CD14-positive monocyte (primary cell): ENCODE results near the gene SNX25. TPM values are rescaled to one million over a fixed set of nuclear protein-coding genes. Genes with fewer than 3 reads are reported as not detected.
"Not testable (repeated sequence)": the region's sequence is repeated elsewhere in the genome, so short reads cannot be mapped to it uniquely, and the experiment has no call there.

ENCODE experiments used
- DNase-seq, 3 donors: peaks; one replicate each; pipeline ENCODE4 v3.0.0-alpha.2; 2011 to 2022
- H2AFZ ChIP-seq: 2 replicates; pipeline ENCODE4 v1.6.0; 2012; ENCODE audit warnings: mild to moderate bottlenecking, low read depth, low read length, inconsistent platforms; ENCODE audit not compliant: insufficient read depth, poor library complexity, severe bottlenecking
- H3K27ac ChIP-seq, 2 donors: 1 replicate in 1 of 2; 2 replicates in 1 of 2; pipeline ENCODE4 v1.5.1; 2012 to 2013; ENCODE audit warnings: low read length in 2 of 2, control low read depth in 1 of 2, inconsistent platforms in 1 of 2, low read depth in 1 of 2, mild to moderate bottlenecking in 1 of 2
- H3K27me3 ChIP-seq, 2 donors: one replicate each; pipeline versions ENCODE4 v1.6.0 to v1.6.1; 2011 to 2013; ENCODE audit warnings: low read length in 2 of 2; ENCODE audit not compliant: control insufficient read depth in 2 of 2, insufficient read depth in 2 of 2
- H3K36me3 ChIP-seq, 2 donors: replicated peaks in 1 of 2; 1 replicate in 1 of 2; 2 replicates in 1 of 2; pipeline versions ENCODE4 v1.5.1 to v1.6.1; 2012 to 2013; ENCODE audit warnings: low read length in 2 of 2, control low read depth in 1 of 2, inconsistent platforms in 1 of 2, mild to moderate bottlenecking in 1 of 2; ENCODE audit not compliant: insufficient read depth in 2 of 2, control insufficient read depth in 1 of 2
- H3K4me1 ChIP-seq, 2 donors: 1 replicate in 1 of 2; 2 replicates in 1 of 2; pipeline versions ENCODE4 v1.5.1 to v1.6.1; 2012 to 2013; ENCODE audit warnings: low read length in 2 of 2, control low read depth in 1 of 2, inconsistent platforms in 1 of 2, mild to moderate bottlenecking in 1 of 2, moderate library complexity in 1 of 2; ENCODE audit not compliant: insufficient read depth in 2 of 2, control insufficient read depth in 1 of 2
- H3K4me2 ChIP-seq: replicated peaks from 2 replicates; pipeline ENCODE3; 2012; ENCODE audit warnings: low read length, moderate library complexity, mild to moderate bottlenecking; ENCODE audit not compliant: poor library complexity, severe bottlenecking; ENCODE audit errors: extremely low read depth
- H3K4me3 ChIP-seq, 3 experiments: fragments of 200-600 bp in 1 of 3; sonication (generic) in 1 of 3; replicated peaks in 1 of 3; 1 replicate in 2 of 3; 2 replicates in 1 of 3; pipeline ENCODE4 v1.5.1; 2011 to 2013; ENCODE audit warnings: low read length in 3 of 3, mild to moderate bottlenecking in 3 of 3, control low read depth in 2 of 3, low read depth in 2 of 3, inconsistent platforms in 1 of 3, moderate library complexity in 1 of 3
- H3K79me2 ChIP-seq: 2 replicates; pipeline ENCODE4 v1.6.0; 2012; ENCODE audit warnings: mild to moderate bottlenecking, control low read depth, inconsistent platforms, low read length, moderate library complexity; ENCODE audit not compliant: insufficient read depth
- H3K9ac ChIP-seq: 2 replicates; pipeline ENCODE4 v1.6.0; 2017; ENCODE audit warnings: low read length, mild to moderate bottlenecking; ENCODE audit not compliant: insufficient read depth, poor library complexity, severe bottlenecking
- H3K9me3 ChIP-seq, 2 donors: replicated peaks in 1 of 2; 1 replicate in 1 of 2; 2 replicates in 1 of 2; pipeline versions ENCODE4 v1.5.1 to v1.6.1; 2012 to 2013; ENCODE audit warnings: low read length in 2 of 2, control low read depth in 1 of 2; ENCODE audit not compliant: control insufficient read depth in 1 of 2, insufficient read depth in 1 of 2
- H4K20me1 ChIP-seq: 2 replicates; pipeline ENCODE4 v1.6.0; 2012; ENCODE audit warnings: mild to moderate bottlenecking, low read length, control low read depth, moderate library complexity; ENCODE audit not compliant: insufficient read depth
- H3K27ac Mint-ChIP-seq, 7 donors: one replicate each; pipeline ENCODE4 v1.8.0; 2020; ENCODE audit warnings: mild to moderate bottlenecking in 7 of 7, mixed read lengths in 7 of 7, moderate library complexity in 6 of 7, inconsistent platforms in 2 of 7
- H3K27me3 Mint-ChIP-seq, 3 donors: one replicate each; pipeline ENCODE4 v1.8.0; 2021 to 2022; ENCODE audit warnings: low read depth in 3 of 3, mild to moderate bottlenecking in 3 of 3, mixed read lengths in 3 of 3, moderate library complexity in 3 of 3, inconsistent platforms in 1 of 3
- H3K36me3 Mint-ChIP-seq, 2 donors: one replicate each; pipeline ENCODE4 v1.8.0; 2020; ENCODE audit warnings: mixed read lengths in 2 of 2, inconsistent platforms in 1 of 2, mild to moderate bottlenecking in 1 of 2
- H3K4me1 Mint-ChIP-seq: one replicate; pipeline ENCODE4 v1.8.0; 2020; ENCODE audit warnings: mild to moderate bottlenecking, mixed read lengths
- H3K4me3 Mint-ChIP-seq, 2 donors: one replicate each; pipeline ENCODE4 v1.8.0; 2020; ENCODE audit warnings: mild to moderate bottlenecking in 2 of 2, mixed read lengths in 2 of 2, moderate library complexity in 1 of 2
- H3K9me3 Mint-ChIP-seq, 7 donors: one replicate each; pipeline ENCODE4 v1.8.0; 2020 to 2022; ENCODE audit warnings: mixed read lengths in 7 of 7, mild to moderate bottlenecking in 6 of 7, moderate library complexity in 6 of 7, inconsistent platforms in 2 of 7
- WGBS: methylation state at CpG from one replicate; pipeline ENCODE4 v1.1.5; 2013; ENCODE audit warnings: missing lambda C conversion rate; ENCODE audit not compliant: insufficient coverage; 5-methylcytosine and 5-hydroxymethylcytosine counted together
- intact Hi-C, 2 donors: fragments of 100-400 bp; cut with micrococcal nuclease; formaldehyde crosslinking; loops; one replicate each; pipeline versions ENCODE4 v1.15.0 to v1.15.1; 2023
- polyA plus RNA-seq, 3 donors: library from polyadenylated mRNA; depleted of rRNA in 1 of 3; unstranded in 2 of 3; stranded (reverse) in 1 of 3; fragments of 300-500 nt in 2 of 3; fragments of >200 nt in 1 of 3; fragmentation: Illumina TruSeq in 2 of 3; gene quantifications; 1 replicate in 2 of 3; 2 replicates in 1 of 3; pipeline ENCODE4 v1.2.3, GENCODE V29; 2012 to 2021
- TF ChIP-seq, protein P1 (sequence below): fragments of 200-600 bp; IDR thresholded peaks from one replicate; pipeline ENCODE4 v1.8.0; 2022; ENCODE audit warnings: antibody characterized with exemption, mild to moderate bottlenecking

SNX25 gene
- polyA plus RNA-seq, 3 donors: 0.31 to 0.40 (median 0.36) TPM

DNA sequence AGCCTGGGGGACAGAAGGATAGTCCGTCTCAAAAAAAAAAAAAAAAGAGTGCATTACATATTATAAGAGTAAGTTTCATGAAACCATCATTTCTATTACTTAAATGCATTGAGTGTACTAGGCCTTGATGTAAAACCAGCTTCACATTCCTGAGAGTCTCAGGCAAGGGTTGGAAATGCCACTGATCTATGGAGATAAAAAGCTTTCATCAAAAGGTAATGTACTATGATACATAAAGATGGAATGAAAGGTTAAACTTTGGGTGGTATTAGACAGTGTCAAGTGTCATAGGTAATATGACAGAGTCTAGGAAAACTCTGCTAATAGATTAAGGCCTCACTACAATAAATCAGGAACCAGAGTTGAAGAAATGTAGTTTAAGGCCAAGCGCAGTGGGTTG, 13.0 kb upstream of the SNX25 start:
- TF ChIP-seq, protein P1, sequence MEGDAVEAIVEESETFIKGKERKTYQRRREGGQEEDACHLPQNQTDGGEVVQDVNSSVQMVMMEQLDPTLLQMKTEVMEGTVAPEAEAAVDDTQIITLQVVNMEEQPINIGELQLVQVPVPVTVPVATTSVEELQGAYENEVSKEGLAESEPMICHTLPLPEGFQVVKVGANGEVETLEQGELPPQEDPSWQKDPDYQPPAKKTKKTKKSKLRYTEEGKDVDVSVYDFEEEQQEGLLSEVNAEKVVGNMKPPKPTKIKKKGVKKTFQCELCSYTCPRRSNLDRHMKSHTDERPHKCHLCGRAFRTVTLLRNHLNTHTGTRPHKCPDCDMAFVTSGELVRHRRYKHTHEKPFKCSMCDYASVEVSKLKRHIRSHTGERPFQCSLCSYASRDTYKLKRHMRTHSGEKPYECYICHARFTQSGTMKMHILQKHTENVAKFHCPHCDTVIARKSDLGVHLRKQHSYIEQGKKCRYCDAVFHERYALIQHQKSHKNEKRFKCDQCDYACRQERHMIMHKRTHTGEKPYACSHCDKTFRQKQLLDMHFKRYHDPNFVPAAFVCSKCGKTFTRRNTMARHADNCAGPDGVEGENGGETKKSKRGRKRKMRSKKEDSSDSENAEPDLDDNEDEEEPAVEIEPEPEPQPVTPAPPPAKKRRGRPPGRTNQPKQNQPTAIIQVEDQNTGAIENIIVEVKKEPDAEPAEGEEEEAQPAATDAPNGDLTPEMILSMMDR: no peak
- H4K20me1 ChIP-seq: no peaks in the 10 kb centered on the region
- no peak for DNase-seq
- H3K79me2 ChIP-seq: no peaks in the 10 kb centered on the region
- peaks cover 0 to 6% (median 0%) of the 10 kb centered on the region in 3 donors for H3K27me3 Mint-ChIP-seq
- H3K4me3 Mint-ChIP-seq: no peak overlapping the region
- H3K4me2 ChIP-seq: no peak overlapping the region
- H3K27me3 ChIP-seq: no peaks in the 10 kb centered on the region
- H3K9ac ChIP-seq: no peak overlapping the region
- H2AFZ ChIP-seq: no peak overlapping the region
- H3K4me3 ChIP-seq: no peak overlapping the region
- H3K27ac Mint-ChIP-seq: no peak overlapping the region
- H3K36me3 Mint-ChIP-seq: peaks cover 0 to 5% of the 10 kb centered on the region in 2 donors
- no peak overlapping the region for H3K27ac ChIP-seq
- H3K4me1 ChIP-seq: no peaks in the 10 kb centered on the region
- no peaks in the 10 kb centered on the region for H3K36me3 ChIP-seq
- peaks cover 0 to 2% (median 0%) of the 10 kb centered on the region in 7 donors for H3K9me3 Mint-ChIP-seq
- intact Hi-C loops: no loop called here
- H3K9me3 ChIP-seq: no peaks in the 10 kb centered on the region
- no CpG with 5 or more reads among the region's 2 CpGs for WGBS
- peaks cover 2% of the 10 kb centered on the region for H3K4me1 Mint-ChIP-seq

DNA sequence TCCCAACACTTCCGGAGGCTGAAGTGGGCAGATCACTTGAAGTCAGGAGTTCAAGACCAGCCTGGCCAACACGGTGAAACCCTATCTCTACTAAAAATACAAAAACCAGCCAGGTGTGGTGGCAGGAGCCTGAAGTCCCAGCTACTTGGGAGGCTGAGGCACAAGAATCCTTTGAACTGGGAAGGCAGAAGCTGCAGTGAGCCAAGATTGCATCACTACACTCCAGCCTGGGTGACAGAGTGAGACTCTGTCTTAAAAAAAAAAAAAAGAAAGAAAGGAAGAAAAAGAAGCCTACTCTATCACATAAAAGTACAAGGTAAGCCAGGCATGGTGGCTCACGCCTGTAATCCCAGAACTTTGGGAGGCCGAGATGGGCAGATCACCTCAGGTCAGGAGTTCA, 11.2 kb upstream of the SNX25 start:
- H3K9me3 ChIP-seq, H3K4me3 ChIP-seq, H3K79me2 ChIP-seq, H2AFZ ChIP-seq, H3K4me3 Mint-ChIP-seq, H3K9ac ChIP-seq, intact Hi-C loops, DNase-seq, H3K36me3 ChIP-seq, H3K4me2 ChIP-seq, H3K36me3 Mint-ChIP-seq, H3K27me3 ChIP-seq, H3K9me3 Mint-ChIP-seq, H3K27ac ChIP-seq, H4K20me1 ChIP-seq, H3K27ac Mint-ChIP-seq, H3K27me3 Mint-ChIP-seq: not testable (repeated sequence)
- no CpG with 5 or more reads among the region's 4 CpGs for WGBS
- peaks cover 15% of the 10 kb centered on the region for H3K4me1 Mint-ChIP-seq
- H3K4me1 ChIP-seq: peaks cover 2 to 13% of the 10 kb centered on the region in 2 donors
